ENCODE data around the gene CEP128.

CEP128 gene

DNA sequence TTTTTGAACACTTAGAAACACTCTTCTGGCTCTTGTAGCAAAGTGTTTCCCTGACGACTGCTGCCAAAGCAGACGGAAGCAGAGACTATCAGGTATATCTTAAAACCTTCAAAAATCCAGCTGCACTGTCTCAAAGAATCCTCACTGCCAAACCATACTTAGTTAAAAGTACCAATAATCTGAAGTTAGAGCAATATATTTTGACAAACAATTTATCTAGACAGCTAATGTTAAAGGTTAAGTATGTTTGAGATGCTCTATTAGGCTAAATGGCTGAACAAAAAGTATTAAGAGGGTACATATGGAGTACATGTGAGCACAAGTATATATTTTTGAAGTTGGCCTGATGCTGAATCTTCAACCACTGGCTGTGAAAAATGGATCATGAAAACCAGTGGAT lies 398.3 kb downstream of the CEP128 start:
- Histone ChIP-seq H3K9ac (ENCODE audit: low read length) (no peak overlapping the region), H3K18ac (ENCODE audit: low read length) (no peak overlapping the region), H3K4me2 (ENCODE audit: low read length) (no peak overlapping the region), H3K27me3 (ENCODE audit: insufficient read depth, low read length) (no peaks in the 10 kb centered on the region), H3K4me1 (ENCODE audit: control insufficient read depth in 1 of 2, insufficient read depth in 2 of 2, low read length in 2 of 2) (peaks cover 0 to 2% of the 10 kb centered on the region in 2 experiments), H3K9me3 (ENCODE audit: insufficient read depth, low read depth, low read length) (peaks cover 3% of the 10 kb centered on the region), H3K27ac (ENCODE audit: low read depth, low read length) (no peak overlapping the region), H3K36me3 (ENCODE audit: control insufficient read depth in 1 of 2, insufficient read depth in 2 of 2, low read length in 2 of 2) (no peaks in the 10 kb centered on the region), H2BK5ac (ENCODE audit: low read depth, low read length, poor library complexity) (no peak overlapping the region), H2AK5ac (ENCODE audit: low read length) (no peak overlapping the region), H3K79me2 (ENCODE audit: control insufficient read depth, insufficient read depth, low read length, poor library complexity) (no peaks in the 10 kb centered on the region), H3K4ac (ENCODE audit: low read depth, low read length) (no peak overlapping the region), H3K14ac (ENCODE audit: low read length) (no peak overlapping the region), H2BK12ac (ENCODE audit: low read length) (no peak overlapping the region), H4K12ac (ENCODE audit: low read depth, low read length) (no peak overlapping the region), H3K23ac (ENCODE audit: low read length) (no peak overlapping the region), H4K91ac (ENCODE audit: low read depth, low read length) (no peak overlapping the region), H4K8ac (ENCODE audit: low read depth, low read length) (no peak overlapping the region), H2AFZ (ENCODE audit: insufficient read depth, low read length, poor library complexity) (no peak overlapping the region), H2BK120ac (ENCODE audit: insufficient read depth, low read length, poor library complexity) (no peak overlapping the region), H3K79me1 (ENCODE audit: low read length) (no peaks in the 10 kb centered on the region), H3K4me3 (ENCODE audit: low read depth, low read length) (no peak overlapping the region)
- DNase-seq: peak in 1 of 2 donors; percentile 29
- no CpG with 5 or more reads among the region's 2 CpGs for WGBS (ENCODE audit: extremely low coverage, insufficient coverage, insufficient read length)

DNA sequence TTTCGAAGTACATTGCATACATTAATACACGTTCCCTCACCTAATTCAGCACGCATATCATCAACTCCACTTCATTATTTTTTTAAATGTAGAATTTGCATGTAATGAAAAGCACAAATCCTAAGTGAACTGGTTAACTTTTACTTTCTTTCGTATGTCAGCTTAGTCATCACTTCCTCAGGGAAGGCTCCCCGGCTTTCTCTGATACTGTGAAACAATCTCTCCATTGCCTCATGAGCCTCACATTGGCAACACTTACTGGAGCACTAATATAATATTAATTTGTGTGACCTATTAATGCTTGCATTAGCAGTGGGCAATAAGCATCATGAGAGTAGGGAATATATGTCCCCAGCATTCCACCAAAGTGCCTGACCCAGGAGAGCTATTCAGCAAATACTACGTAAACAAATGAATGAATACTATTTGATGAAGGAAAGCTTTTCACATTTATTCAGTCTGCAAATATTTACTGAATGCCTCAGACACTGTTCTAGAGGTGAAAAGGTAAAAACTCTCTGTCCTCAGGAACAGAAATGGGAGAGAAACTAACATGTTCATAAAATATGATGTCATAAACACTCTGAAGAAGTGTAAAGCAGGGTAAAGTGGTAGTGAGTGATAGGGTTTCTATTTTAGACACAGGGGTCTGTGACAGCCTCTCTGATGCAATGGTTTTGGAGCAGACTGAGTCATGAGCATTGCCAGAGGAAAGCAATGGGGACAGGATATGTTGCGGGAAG lies 402.7 kb downstream of the CEP128 start:
- DNase-seq: peak in 1 of 2 donors; percentile 13
- H2BK120ac ChIP-seq (ENCODE audit: insufficient read depth, low read length, poor library complexity): no peak overlapping the region
- H3K27ac ChIP-seq (ENCODE audit: low read depth, low read length): no peak overlapping the region
- H4K91ac ChIP-seq (ENCODE audit: low read depth, low read length): no peak overlapping the region
- no peak overlapping the region for H2BK5ac ChIP-seq (ENCODE audit: low read depth, low read length, poor library complexity)
- no peak overlapping the region for H3K23ac ChIP-seq (ENCODE audit: low read length)
- peaks cover 0 to 2% of the 10 kb centered on the region in 2 experiments for H3K4me1 ChIP-seq (ENCODE audit: control insufficient read depth in 1 of 2, insufficient read depth in 2 of 2, low read length in 2 of 2)
- no peak overlapping the region for H3K4me3 ChIP-seq (ENCODE audit: low read depth, low read length)
- no peak overlapping the region for H3K4me2 ChIP-seq (ENCODE audit: low read length)
- H3K14ac ChIP-seq (ENCODE audit: low read length): no peak overlapping the region
- no peaks in the 10 kb centered on the region for H3K79me1 ChIP-seq (ENCODE audit: low read length)
- H3K18ac ChIP-seq (ENCODE audit: low read length): no peak overlapping the region
- H4K8ac ChIP-seq (ENCODE audit: low read depth, low read length): no peak overlapping the region
- H3K27me3 ChIP-seq (ENCODE audit: insufficient read depth, low read length): no peaks in the 10 kb centered on the region
- no peaks in the 10 kb centered on the region for H3K79me2 ChIP-seq (ENCODE audit: control insufficient read depth, insufficient read depth, low read length, poor library complexity)
- H3K4ac ChIP-seq (ENCODE audit: low read depth, low read length): no peak overlapping the region
- H4K12ac ChIP-seq (ENCODE audit: low read depth, low read length): no peak overlapping the region
- 100% methylated on average over 2 of the region's 7 CpGs for WGBS (ENCODE audit: extremely low coverage, insufficient coverage, insufficient read length)
- H3K9me3 ChIP-seq (ENCODE audit: insufficient read depth, low read depth, low read length): peaks cover 3% of the 10 kb centered on the region
- H3K36me3 ChIP-seq (ENCODE audit: control insufficient read depth in 1 of 2, insufficient read depth in 2 of 2, low read length in 2 of 2): no peaks in the 10 kb centered on the region
- no peak overlapping the region for H2BK12ac ChIP-seq (ENCODE audit: low read length)
- H2AFZ ChIP-seq (ENCODE audit: insufficient read depth, low read length, poor library complexity): no peak overlapping the region
- H3K9ac ChIP-seq (ENCODE audit: low read length): no peak overlapping the region
- H2AK5ac ChIP-seq (ENCODE audit: low read length): no peak overlapping the region

DNA sequence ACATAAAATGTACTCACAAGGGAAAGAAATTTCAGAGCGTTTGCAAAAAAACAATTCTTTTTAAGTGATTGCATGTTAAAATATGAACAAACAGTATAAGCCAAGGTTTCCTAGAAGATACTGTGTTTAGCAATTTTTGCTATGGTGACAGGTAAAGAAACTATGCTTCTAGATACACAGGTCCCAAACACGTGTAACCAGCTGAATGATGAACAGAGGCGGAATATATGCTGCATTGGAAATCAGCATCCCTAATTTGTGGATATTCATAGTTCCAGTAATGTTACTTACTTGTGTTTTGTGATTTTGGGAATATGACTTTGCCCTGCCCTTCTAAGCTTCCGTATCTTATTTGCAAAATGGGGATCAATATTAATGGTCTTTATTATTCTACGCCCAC lies 403.9 kb downstream of the CEP128 start:
- no peak overlapping the region for H2BK5ac ChIP-seq (ENCODE audit: low read depth, low read length, poor library complexity)
- H3K36me3 ChIP-seq (ENCODE audit: control insufficient read depth in 1 of 2, insufficient read depth in 2 of 2, low read length in 2 of 2): no peaks in the 10 kb centered on the region
- WGBS (ENCODE audit: extremely low coverage, insufficient coverage, insufficient read length): no CpG with 5 or more reads among the region's 5 CpGs

DNA sequence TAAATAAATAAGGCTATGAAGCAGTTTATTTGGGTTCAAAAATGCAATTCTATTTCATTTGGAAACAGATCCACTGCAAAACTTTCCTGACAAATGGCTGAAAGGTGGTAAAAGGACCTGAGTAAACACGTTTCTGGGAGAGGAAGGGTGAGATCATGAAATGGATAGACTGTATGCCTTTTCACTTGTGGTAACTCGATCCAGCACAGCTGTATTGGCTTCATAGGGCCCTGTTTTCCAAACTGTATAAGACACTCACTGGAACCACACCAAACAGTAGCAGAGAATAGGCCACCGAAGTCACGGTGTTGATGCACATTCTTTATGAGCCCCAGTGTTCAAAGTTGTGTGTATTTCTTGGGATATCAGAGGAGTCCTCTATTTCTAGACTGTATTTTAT lies 405.1 kb downstream of the CEP128 start:
- peaks cover 3% of the 10 kb centered on the region for H3K9me3 ChIP-seq (ENCODE audit: insufficient read depth, low read depth, low read length)
- no peak for DNase-seq
- no peak overlapping the region for H4K91ac ChIP-seq (ENCODE audit: low read depth, low read length)
- WGBS (ENCODE audit: extremely low coverage, insufficient coverage, insufficient read length): no CpG with 5 or more reads among the region's 4 CpGs
- no peak overlapping the region for H2AK5ac ChIP-seq (ENCODE audit: low read length)
- no peak overlapping the region for H2AFZ ChIP-seq (ENCODE audit: insufficient read depth, low read length, poor library complexity)
- no peaks in the 10 kb centered on the region for H3K79me2 ChIP-seq (ENCODE audit: control insufficient read depth, insufficient read depth, low read length, poor library complexity)
- no peak overlapping the region for H3K4me2 ChIP-seq (ENCODE audit: low read length)
- no peak overlapping the region for H4K8ac ChIP-seq (ENCODE audit: low read depth, low read length)
- H4K12ac ChIP-seq (ENCODE audit: low read depth, low read length): no peak overlapping the region
- H3K23ac ChIP-seq (ENCODE audit: low read length): no peak overlapping the region
- no peak overlapping the region for H3K27ac ChIP-seq (ENCODE audit: low read depth, low read length)
- H3K27me3 ChIP-seq (ENCODE audit: insufficient read depth, low read length): no peaks in the 10 kb centered on the region
- H3K36me3 ChIP-seq (ENCODE audit: control insufficient read depth in 1 of 2, insufficient read depth in 2 of 2, low read length in 2 of 2): no peaks in the 10 kb centered on the region
- no peak overlapping the region for H3K18ac ChIP-seq (ENCODE audit: low read length)
- H2BK120ac ChIP-seq (ENCODE audit: insufficient read depth, low read length, poor library complexity): no peak overlapping the region
- H3K4me3 ChIP-seq (ENCODE audit: low read depth, low read length): no peak overlapping the region
- H3K79me1 ChIP-seq (ENCODE audit: low read length): no peaks in the 10 kb centered on the region
- peak overlapping the region; percentile 47 for H3K9ac ChIP-seq (ENCODE audit: low read length)
- no peak overlapping the region for H3K14ac ChIP-seq (ENCODE audit: low read length)
- no peak overlapping the region for H3K4ac ChIP-seq (ENCODE audit: low read depth, low read length)
- H2BK12ac ChIP-seq (ENCODE audit: low read length): no peak overlapping the region
- no peak overlapping the region for H2BK5ac ChIP-seq (ENCODE audit: low read depth, low read length, poor library complexity)
- H3K4me1 ChIP-seq (ENCODE audit: control insufficient read depth in 1 of 2, insufficient read depth in 2 of 2, low read length in 2 of 2): no peaks in the 10 kb centered on the region

More for the DNA sequence above, 403.9 kb downstream of the CEP128 start:
- Histone ChIP-seq H3K4me3 (ENCODE audit: low read depth, low read length) (no peak overlapping the region), H3K23ac (ENCODE audit: low read length) (no peak overlapping the region), H3K18ac (ENCODE audit: low read length) (no peak overlapping the region), H3K14ac (ENCODE audit: low read length) (no peak overlapping the region), H3K9ac (ENCODE audit: low read length) (no peak overlapping the region), H3K27me3 (ENCODE audit: insufficient read depth, low read length) (no peaks in the 10 kb centered on the region), H4K12ac (ENCODE audit: low read depth, low read length) (no peak overlapping the region), H4K8ac (ENCODE audit: low read depth, low read length) (no peak overlapping the region), H3K9me3 (ENCODE audit: insufficient read depth, low read depth, low read length) (peaks cover 3% of the 10 kb centered on the region), H3K4ac (ENCODE audit: low read depth, low read length) (no peak overlapping the region), H3K79me1 (ENCODE audit: low read length) (no peaks in the 10 kb centered on the region), H4K91ac (ENCODE audit: low read depth, low read length) (no peak overlapping the region), H2AFZ (ENCODE audit: insufficient read depth, low read length, poor library complexity) (no peak overlapping the region), H3K27ac (ENCODE audit: low read depth, low read length) (no peak overlapping the region), H2AK5ac (ENCODE audit: low read length) (no peak overlapping the region), H3K4me1 (ENCODE audit: control insufficient read depth in 1 of 2, insufficient read depth in 2 of 2, low read length in 2 of 2) (peaks cover 0 to 2% of the 10 kb centered on the region in 2 experiments), H3K79me2 (ENCODE audit: control insufficient read depth, insufficient read depth, low read length, poor library complexity) (no peaks in the 10 kb centered on the region), H3K4me2 (ENCODE audit: low read length) (no peak overlapping the region), H2BK12ac (ENCODE audit: low read length) (no peak overlapping the region), H2BK120ac (ENCODE audit: insufficient read depth, low read length, poor library complexity) (no peak overlapping the region)
- DNase-seq: peak in 1 of 2 donors; percentile 47
